Common myeloid progenitor, CD34-positive (primary cell): ENCODE measurements around the gene POGZ.

Source experiments
- CTCF ChIA-PET: fragments of 350-600 bp; sonication (Branson Sonifier 250); formaldehyde crosslinking; loops from one replicate; lab custom pipeline; 2021; ENCODE audit warnings: antibody characterized with exemption; lab: Charles Lee
- POLR2A ChIA-PET: fragments of 350-600 bp; sonication (Branson Sonifier 250); formaldehyde crosslinking; loops from one replicate; lab custom pipeline; 2021; ENCODE audit warnings: antibody characterized with exemption; lab: Charles Lee
- DNase-seq, 3 donors: peaks; one replicate each; pipeline versions ENCODE4 v3.0.0 to v3.0.0-alpha.2; 2013
- H3K27ac ChIP-seq, 2 experiments: 1 replicate in 1 of 2; 2 replicates in 1 of 2; pipeline ENCODE4 v1.7.0; 2013; ENCODE audit warnings: inconsistent platforms in 2 of 2, low read length in 2 of 2, mild to moderate bottlenecking in 2 of 2, low read depth in 1 of 2, moderate library complexity in 1 of 2; ENCODE audit not compliant: severe bottlenecking in 2 of 2, insufficient read depth in 1 of 2, poor library complexity in 1 of 2
- H3K27me3 ChIP-seq, 5 experiments: replicated peaks in 2 of 5; 1 replicate in 3 of 5; 2 replicates in 2 of 5; pipeline versions ENCODE4 v1.6.1 to v1.7.0; 2013; ENCODE audit warnings: low read length in 4 of 5, mild to moderate bottlenecking in 2 of 5, moderate library complexity in 2 of 5, inconsistent platforms in 1 of 5; ENCODE audit not compliant: insufficient read depth in 5 of 5, control insufficient read depth in 4 of 5
- H3K36me3 ChIP-seq, 4 experiments: 1 replicate in 2 of 4; 2 replicates in 2 of 4; pipeline versions ENCODE4 v1.6.1 to v1.7.0; 2013; ENCODE audit warnings: low read length in 3 of 4, control low read depth in 1 of 4, mild to moderate bottlenecking in 1 of 4; ENCODE audit not compliant: control insufficient read depth in 4 of 4, insufficient read depth in 4 of 4
- H3K4me1 ChIP-seq, 4 experiments: 1 replicate in 3 of 4; 2 replicates in 1 of 4; pipeline versions ENCODE4 v1.6.1 to v1.7.1; 2013; ENCODE audit warnings: low read length in 3 of 4, mild to moderate bottlenecking in 3 of 4, control low read depth in 1 of 4, inconsistent platforms in 1 of 4, moderate library complexity in 1 of 4; ENCODE audit not compliant: control insufficient read depth in 4 of 4, insufficient read depth in 4 of 4; ENCODE audit errors: control extremely low read depth in 1 of 4
- H3K4me3 ChIP-seq, 7 experiments: 1 replicate in 4 of 7; 2 replicates in 3 of 7; pipeline versions ENCODE4 v1.5.1 to v1.7.0; 2013; ENCODE audit warnings: mild to moderate bottlenecking in 7 of 7, low read length in 6 of 7, moderate library complexity in 6 of 7, inconsistent platforms in 2 of 7, low read depth in 2 of 7, control low read depth in 1 of 7; ENCODE audit not compliant: insufficient read depth in 4 of 7, control insufficient read depth in 1 of 7; ENCODE audit errors: extremely low read depth in 1 of 7
- H3K9me3 ChIP-seq, 5 experiments: 1 replicate in 4 of 5; 2 replicates in 1 of 5; pipeline versions ENCODE4 v1.6.1 to v1.7.1; 2013; ENCODE audit warnings: low read length in 4 of 5, mild to moderate bottlenecking in 2 of 5, inconsistent platforms in 1 of 5, low read depth in 1 of 5, moderate library complexity in 1 of 5; ENCODE audit not compliant: control insufficient read depth in 4 of 5, insufficient read depth in 2 of 5; ENCODE audit errors: control extremely low read depth in 1 of 5
- WGBS: methylation state at CpG from one replicate; pipeline ENCODE4 v1.1.5; 2013; ENCODE audit not compliant: insufficient coverage; 5-methylcytosine and 5-hydroxymethylcytosine counted together

The POGZ gene

GRCh38 chr1:151408891-151409290 lies 50.4 kb downstream of the POGZ start:
- Histone ChIP-seq H3K27me3 (no peaks in the 10 kb centered on the region), H3K4me3 (no peak overlapping the region), H3K27ac (no peak overlapping the region), H3K36me3 (peaks cover 39 to 92% (median 70%) of the 10 kb centered on the region in 4 experiments), H3K9me3 (no peaks in the 10 kb centered on the region), H3K4me1 (no peaks in the 10 kb centered on the region)
- ChIA-PET POLR2A (interaction anchor here (0.8 kb wide), 1 partner anchor 56 kb away, joined by 4 read pairs; no protein-coding TSS in a partner anchor), CTCF (interaction anchor here (1.2 kb wide), 1 partner anchor 52 kb away, joined by 4 read pairs; no protein-coding TSS in a partner anchor)
- no peak for DNase-seq

- ChIA-PET CTCF (interaction anchor here (0.5 to 1.9 kb wide), 4 partner anchors 8 to 69 kb away, joined by 3 to 4 read pairs (median 3); no protein-coding TSS in a partner anchor), POLR2A (interaction anchor here (0.6 kb wide), 1 partner anchor 429 kb away, joined by 3 read pairs; no protein-coding TSS in a partner anchor)
- no peak overlapping the region for H3K27ac ChIP-seq
- 100% methylated on average over 1 of the region's 3 CpGs for WGBS
- H3K27me3 ChIP-seq, result no peaks in the 10 kb centered on the region
- H3K4me3 ChIP-seq, result no peak overlapping the region
- no peaks in the 10 kb centered on the region for H3K4me1 ChIP-seq
- DNase-seq, result no peak
- peaks cover 43 to 93% (median 72%) of the 10 kb centered on the region in 4 experiments for H3K36me3 ChIP-seq
- no peaks in the 10 kb centered on the region for H3K9me3 ChIP-seq
Observed at GRCh38 chr1:151407304-151407703, 52.0 kb downstream of the POGZ start.

GRCh38 chr1:151406176-151406575 lies 53.1 kb downstream of the POGZ start:
- POLR2A ChIA-PET, result no interaction called here
- peaks cover 35 to 93% (median 71%) of the 10 kb centered on the region in 4 experiments for H3K36me3 ChIP-seq

GRCh38 chr1:151405187-151405951 lies 53.9 kb downstream of the POGZ start:
- Histone ChIP-seq H3K4me3 (no peak overlapping the region), H3K4me1 (peaks cover 0 to 8% (median 6%) of the 10 kb centered on the region in 4 experiments), H3K9me3 (no peaks in the 10 kb centered on the region), H3K27ac (no peak overlapping the region), H3K27me3 (no peaks in the 10 kb centered on the region), H3K36me3 (peaks cover 30 to 93% (median 69%) of the 10 kb centered on the region in 4 experiments)
- 96% methylated on average over 9 of the region's 13 CpGs for WGBS
- ChIA-PET POLR2A (no interaction called here), CTCF (interaction anchor here (0.5 to 2.5 kb wide), 8 partner anchors 9 to 104 kb away, joined by 3 to 9 read pairs (median 3); no protein-coding TSS in a partner anchor)
- no peak for DNase-seq

More at GRCh38 chr1:151406176-151406575, 53.1 kb downstream of the POGZ start:
- no peak for DNase-seq
- CTCF ChIA-PET, result interaction anchor here (0.7 to 2.5 kb wide), 4 partner anchors 8 to 65 kb away, joined by 3 to 9 read pairs (median 3); no protein-coding TSS in a partner anchor
- no peak overlapping the region for H3K27ac ChIP-seq
- H3K9me3 ChIP-seq, result no peaks in the 10 kb centered on the region
- 100% methylated on average over 2 of the region's 8 CpGs for WGBS
- H3K4me3 ChIP-seq, result no peak overlapping the region
- H3K27me3 ChIP-seq, result no peaks in the 10 kb centered on the region
- H3K4me1 ChIP-seq, result no peaks in the 10 kb centered on the region

GRCh38 chr1:151403612-151404011 lies 55.7 kb downstream of the POGZ start:
- Histone ChIP-seq H3K27ac (no peak overlapping the region), H3K27me3 (no peaks in the 10 kb centered on the region), H3K4me3 (no peak overlapping the region), H3K9me3 (no peaks in the 10 kb centered on the region), H3K4me1 (peaks cover 0 to 14% (median 12%) of the 10 kb centered on the region in 4 experiments), H3K36me3 (peaks cover 22 to 76% (median 57%) of the 10 kb centered on the region in 4 experiments)
- no peak for DNase-seq
- POLR2A ChIA-PET, result no interaction called here
- WGBS, result 100% methylated on average over 2 of the region's 3 CpGs
- CTCF ChIA-PET, result interaction anchor here (1.0 to 1.4 kb wide), 4 partner anchors 9 to 76 kb away, joined by 3 read pairs; partner anchors contain the start of gene PI4KB

GRCh38 chr1:151402764-151403163 lies 56.5 kb downstream of the POGZ start:
- ChIA-PET CTCF (interaction anchor here (1.0 to 1.4 kb wide), 4 partner anchors 10 to 108 kb away, joined by 3 read pairs; partner anchors contain the start of gene PI4KB), POLR2A (interaction anchor here (0.6 kb wide), 1 partner anchor 96 kb away, joined by 7 read pairs; no protein-coding TSS in a partner anchor)
- H3K27ac ChIP-seq, result no peak overlapping the region
- H3K36me3 ChIP-seq, result peaks cover 22 to 67% (median 51%) of the 10 kb centered on the region in 4 experiments
- no peaks in the 10 kb centered on the region for H3K9me3 ChIP-seq
- H3K27me3 ChIP-seq, result no peaks in the 10 kb centered on the region
- H3K4me3 ChIP-seq, result no peak overlapping the region
- no peak for DNase-seq
- WGBS, result no CpG with 5 or more reads among the region's 2 CpGs
- H3K4me1 ChIP-seq, result peaks cover 0 to 14% (median 12%) of the 10 kb centered on the region in 4 experiments
